H1 (cell line): ENCODE results near the gene LTBP1. TPM values are rescaled to one million over a fixed set of nuclear protein-coding genes. Genes with fewer than 3 reads are reported as not detected.

Experiments used
- CTCF ChIA-PET: fragments of 300-600 bp; sonication (Branson Sonifier 250); formaldehyde crosslinking; loops from one replicate; lab custom pipeline; 2021; ENCODE audit not compliant: partially characterized antibody; lab: Charles Lee
- POLR2A ChIA-PET: fragments of 300-600 bp; sonication (Branson Sonifier 250); formaldehyde crosslinking; loops from one replicate; lab custom pipeline; 2021; ENCODE audit warnings: inconsistent platforms; ENCODE audit not compliant: partially characterized antibody; lab: Charles Lee
- DNase-seq, 2 experiments: peaks; one replicate each; pipeline versions ENCODE4 v3.0.0 to v3.0.0-alpha.2; 2010 to 2022; ENCODE audit warnings: low spot score in 2 of 2, low read depth in 1 of 2, mixed read lengths in 1 of 2
- FAIRE-seq: peaks from 2 replicates; lab custom pipeline; 2011; peaks lifted over from hg19 to GRCh38; lab: Jason Lieb, UNC
- H2AFZ ChIP-seq: 2 replicates; pipeline ENCODE4 v1.8.1; 2012; ENCODE audit warnings: low read length, inconsistent platforms
- H2AK5ac ChIP-seq: 2 replicates; pipeline ENCODE4 v1.6.1; 2013; ENCODE audit warnings: low read depth, low read length
- H2BK120ac ChIP-seq: replicated peaks from 2 replicates; pipeline ENCODE3; 2013; ENCODE audit warnings: low read depth, low read length, inconsistent platforms
- H2BK12ac ChIP-seq: 2 replicates; pipeline ENCODE4 v1.6.1; 2013; ENCODE audit warnings: low read depth, low read length
- H2BK15ac ChIP-seq: 2 replicates; pipeline ENCODE4 v1.6.1; 2013; ENCODE audit warnings: low read length
- H2BK20ac ChIP-seq: 2 replicates; pipeline ENCODE4 v1.6.1; 2013; ENCODE audit warnings: low read length
- H2BK5ac ChIP-seq: 2 replicates; pipeline ENCODE4 v1.6.1; 2013; ENCODE audit warnings: low read depth, low read length
- H3K14ac ChIP-seq: 2 replicates; pipeline ENCODE4 v1.6.1; 2013; ENCODE audit warnings: inconsistent platforms; ENCODE audit not compliant: insufficient read length
- H3K18ac ChIP-seq: 2 replicates; pipeline ENCODE4 v1.6.1; 2013; ENCODE audit warnings: low read length; ENCODE audit errors: extremely low read depth
- H3K23ac ChIP-seq: 2 replicates; pipeline ENCODE4 v1.6.1; 2013; ENCODE audit warnings: inconsistent platforms; ENCODE audit not compliant: insufficient read length
- H3K23me2 ChIP-seq: 2 replicates; pipeline ENCODE4 v1.6.1; 2013; ENCODE audit warnings: low read depth, low read length
- H3K27ac ChIP-seq: 2 replicates; pipeline ENCODE4 v1.6.1; 2011; ENCODE audit warnings: low read depth, low read length, inconsistent platforms
- H3K27me3 ChIP-seq, 4 experiments: replicated peaks in 1 of 4; 1 replicate in 1 of 4; 2 replicates in 3 of 4; pipeline versions ENCODE4 v1.6.1 to v1.8.1; 2011 to 2013; ENCODE audit warnings: low read length in 3 of 4, mild to moderate bottlenecking in 3 of 4, inconsistent platforms in 2 of 4, mixed read lengths in 2 of 4, moderate library complexity in 1 of 4; ENCODE audit not compliant: control insufficient read depth in 3 of 4, insufficient read depth in 3 of 4; ENCODE audit errors: extremely low read depth in 1 of 4
- H3K36me3 ChIP-seq, 4 experiments: 2 replicates each; pipeline versions ENCODE4 v1.6.1 to v1.8.1; 2011 to 2013; ENCODE audit warnings: mild to moderate bottlenecking in 4 of 4, low read length in 3 of 4, moderate library complexity in 2 of 4, control low read depth in 1 of 4, inconsistent platforms in 1 of 4; ENCODE audit not compliant: insufficient read depth in 4 of 4, control insufficient read depth in 2 of 4
- H3K4ac ChIP-seq: replicated peaks from 2 replicates; pipeline ENCODE3; 2013; ENCODE audit warnings: low read length, low read depth, mixed read lengths, inconsistent platforms; ENCODE audit not compliant: insufficient read length
- H3K4me1 ChIP-seq, 4 experiments: replicated peaks in 1 of 4; 1 replicate in 1 of 4; 2 replicates in 3 of 4; pipeline versions ENCODE4 v1.6.1 to v1.8.1; 2011 to 2013; ENCODE audit warnings: low read length in 3 of 4, inconsistent platforms in 2 of 4, mixed read lengths in 1 of 4; ENCODE audit not compliant: insufficient read depth in 4 of 4, control insufficient read depth in 3 of 4
- H3K4me2 ChIP-seq, 2 experiments: 2 replicates each; pipeline versions ENCODE4 v1.6.1 to v1.8.1; 2011 to 2013; ENCODE audit warnings: low read depth in 2 of 2, low read length in 2 of 2, control low read depth in 1 of 2, inconsistent platforms in 1 of 2, mild to moderate bottlenecking in 1 of 2; ENCODE audit not compliant: insufficient read depth in 1 of 2
- H3K4me3 ChIP-seq, 4 experiments: fragments of 200-600, 300-600 bp in 1 of 4; sonication (generic), shearing (Covaris generic), sonication (Bioruptor Twin) in 1 of 4; 2 replicates each; pipeline versions ENCODE4 v1.5.1 to v1.8.1; 2011 to 2016; ENCODE audit warnings: low read length in 4 of 4, low read depth in 3 of 4, control low read depth in 2 of 4, inconsistent platforms in 2 of 4, mild to moderate bottlenecking in 2 of 4, mixed read lengths in 1 of 4, moderate library complexity in 1 of 4; ENCODE audit not compliant: insufficient read depth in 2 of 4; ENCODE audit errors: extremely low read depth in 1 of 4
- H3K56ac ChIP-seq: replicated peaks from 2 replicates; pipeline ENCODE3; 2013; ENCODE audit warnings: low read depth, mild to moderate bottlenecking, mixed read lengths, low read length, inconsistent platforms; ENCODE audit not compliant: insufficient read length
- H3K79me1 ChIP-seq: 2 replicates; pipeline ENCODE4 v1.6.1; 2013; ENCODE audit warnings: low read depth, low read length, control low read depth
- H3K79me2 ChIP-seq, 2 experiments: 2 replicates each; pipeline versions ENCODE4 v1.6.1 to v1.8.1; 2012 to 2013; ENCODE audit warnings: low read length in 2 of 2, mild to moderate bottlenecking in 2 of 2, inconsistent platforms in 1 of 2; ENCODE audit not compliant: insufficient read depth in 2 of 2, control insufficient read depth in 1 of 2
- H3K9ac ChIP-seq, 4 experiments: replicated peaks in 1 of 4; 1 replicate in 1 of 4; 2 replicates in 3 of 4; pipeline versions ENCODE4 v1.6.1 to v1.8.1; 2011 to 2013; ENCODE audit warnings: low read depth in 3 of 4, low read length in 3 of 4, control low read depth in 2 of 4, mild to moderate bottlenecking in 2 of 4, moderate library complexity in 2 of 4, inconsistent platforms in 1 of 4; ENCODE audit errors: extremely low read depth in 1 of 4
- H3K9me3 ChIP-seq, 2 experiments: 2 replicates each; pipeline versions ENCODE4 v1.6.1 to v1.8.1; 2012 to 2013; ENCODE audit warnings: mild to moderate bottlenecking in 2 of 2, moderate library complexity in 2 of 2, control low read depth in 1 of 2, inconsistent platforms in 1 of 2, low read depth in 1 of 2, low read length in 1 of 2, mixed read lengths in 1 of 2; ENCODE audit not compliant: insufficient read depth in 2 of 2
- H4K20me1 ChIP-seq, 2 experiments: replicated peaks in 1 of 2; 2 replicates each; pipeline versions ENCODE3 to v1.8.1; 2011 to 2013; ENCODE audit warnings: inconsistent platforms in 2 of 2, low read length in 2 of 2, mild to moderate bottlenecking in 1 of 2; ENCODE audit not compliant: insufficient read depth in 2 of 2, control insufficient read depth in 1 of 2
- H4K5ac ChIP-seq: 2 replicates; pipeline ENCODE4 v1.6.1; 2013; ENCODE audit warnings: low read length, low read depth, mixed read lengths, inconsistent platforms; ENCODE audit not compliant: insufficient read length
- H4K8ac ChIP-seq: 2 replicates; pipeline ENCODE4 v1.8.0; 2013; ENCODE audit warnings: mild to moderate bottlenecking, moderate library complexity, low read length, inconsistent platforms; ENCODE audit not compliant: insufficient read depth; ENCODE audit errors: extremely low read depth
- H4K91ac ChIP-seq: replicated peaks from 2 replicates; pipeline ENCODE3; 2013; ENCODE audit warnings: low read length, mixed read lengths, inconsistent platforms; ENCODE audit not compliant: insufficient read length
- PHF8 ChIP-seq: fragments of 200-600 bp; sonication (generic); conservative IDR thresholded peaks from 2 replicates; pipeline ENCODE4 v1.7.1; 2012; ENCODE audit warnings: low read depth, mild to moderate bottlenecking, inconsistent platforms, low read length, moderate library complexity
- POLR2AphosphoS5 ChIP-seq: IDR thresholded peaks from 2 replicates; pipeline ENCODE4 v1.6.1; 2011; ENCODE audit warnings: low read depth, low read length
- RXRA ChIP-seq: IDR thresholded peaks from 2 replicates; pipeline ENCODE4 v1.6.1; 2011; ENCODE audit warnings: low read depth, mild to moderate bottlenecking, low read length, moderate library complexity; ENCODE audit not compliant: insufficient read depth
- TAF7 ChIP-seq: optimal IDR thresholded peaks from 2 replicates; pipeline ENCODE3; 2011; ENCODE audit warnings: low read depth, mild to moderate bottlenecking, inconsistent platforms, low read length, moderate library complexity, borderline replicate concordance
- YY1 ChIP-seq: IDR thresholded peaks from 2 replicates; pipeline ENCODE4 v1.6.1; 2011; ENCODE audit warnings: low read depth, mild to moderate bottlenecking, low read length
- WGBS, 2 experiments: shearing (Covaris generic) in 1 of 2; methylation state at CpG; one replicate each; pipeline versions ENCODE4 v1.1.6 to v1.1.7; 2013 to 2015; ENCODE audit warnings: low lambda C conversion rate in 2 of 2, mixed read lengths in 2 of 2, inconsistent platforms in 1 of 2, low coverage in 1 of 2, missing lambda C conversion rate in 1 of 2; ENCODE audit not compliant: insufficient replicate concordance in 2 of 2, insufficient coverage in 1 of 2, insufficient read length in 1 of 2; ENCODE audit errors: extremely low coverage in 1 of 2, missing lambda C conversion rate in 1 of 2; 5-methylcytosine and 5-hydroxymethylcytosine counted together
- polyA plus RNA-seq, 7 experiments: library from polyadenylated mRNA; depleted of rRNA in 3 of 7; stranded (reverse) in 5 of 7; unstranded in 2 of 7; fragments of >200 nt in 5 of 7; fragments of 200-250 nt in 2 of 7; gene quantifications; 1 replicate in 5 of 7; 2 replicates in 1 of 7; 4 replicates in 1 of 7; pipeline versions ENCODE4 v1.2.1 to v1.2.3, GENCODE V29; 2011 to 2013; ENCODE audit warnings: missing spikeins in 2 of 7, mixed read lengths in 2 of 7
- total RNA-seq: library from RNA; stranded (reverse); fragmentation: NEBNext Ultra II Directional; extraction: Animal tissue kit (Norgen Biotek cat#: 25700); gene quantifications from 2 replicates; pipeline ENCODE4 v1.2.1, GENCODE V29; 2021
- TF ChIP-seq, protein P1 (sequence below): IDR thresholded peaks from 2 replicates; pipeline ENCODE4 v1.6.1; 2011; ENCODE audit warnings: low read depth, mild to moderate bottlenecking, low read length; ENCODE audit not compliant: insufficient read depth
- TF ChIP-seq, protein P2 (sequence below): IDR thresholded peaks from 2 replicates; pipeline ENCODE4 v1.6.1; 2012; ENCODE audit warnings: inconsistent platforms

LTBP1 gene
- total and polyA plus RNA-seq, 2 of the 8 experiments (the other 6 are each of a cell fraction or from before 2014, with no cell fraction given): 15.4 to 24.7 TPM

DNA sequence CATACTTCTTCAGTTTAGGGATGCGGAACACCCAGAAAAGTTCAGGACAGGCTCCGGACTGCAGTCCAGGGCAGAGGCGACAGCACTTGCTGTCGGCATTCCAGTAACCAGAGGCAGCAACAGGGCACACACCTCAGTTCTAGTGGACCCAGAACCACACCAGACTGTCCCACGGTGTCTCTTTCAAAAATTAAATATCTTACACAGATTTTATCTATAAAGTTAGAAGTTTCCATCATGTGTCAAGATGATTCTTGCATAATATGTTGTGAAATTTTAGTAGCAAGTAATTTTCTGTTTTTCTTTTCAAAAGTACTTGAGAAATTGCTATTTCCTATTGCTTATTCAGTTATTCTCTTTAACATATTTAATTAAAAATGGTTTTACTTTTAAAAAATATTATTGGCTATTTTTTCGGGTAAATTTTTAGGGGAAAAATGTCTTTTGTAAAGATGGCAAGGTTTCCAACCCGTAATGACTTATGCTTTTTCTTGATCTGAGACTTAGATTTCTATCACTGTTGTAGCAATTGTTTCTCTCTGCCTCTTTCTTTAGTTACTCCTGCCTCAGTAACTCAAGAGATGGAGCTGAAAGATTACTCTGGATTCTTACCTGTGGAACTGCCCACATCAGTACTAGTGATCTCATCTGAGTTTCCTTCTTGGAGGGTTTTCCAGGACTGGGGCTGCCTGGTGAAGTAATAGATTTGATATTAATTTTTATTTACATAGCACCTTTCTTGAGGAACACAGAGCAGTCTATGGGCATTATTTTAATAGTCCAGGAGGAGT lies 182.7 kb downstream of the LTBP1 start:
- Histone ChIP-seq H3K79me2 (no peaks in the 10 kb centered on the region), H3K23ac (no peak overlapping the region), H3K18ac (no peak overlapping the region), H4K5ac (no peak overlapping the region), H3K9me3 (no peaks in the 10 kb centered on the region), H2BK120ac (no peak overlapping the region), H3K4me3 (no peak overlapping the region), H2BK20ac (no peak overlapping the region), H2BK12ac (no peak overlapping the region), H3K23me2 (no peaks in the 10 kb centered on the region), H2BK5ac (no peak overlapping the region), H3K4me1 (peaks cover 0 to 4% (median 3%) of the 10 kb centered on the region in 4 experiments; a peak in 2 of 7 replicates), H3K79me1 (no peaks in the 10 kb centered on the region), H3K27me3 (no peaks in the 10 kb centered on the region), H3K14ac (no peak overlapping the region), H3K36me3 (no peaks in the 10 kb centered on the region), H3K9ac (no peak overlapping the region), H3K27ac (no peak overlapping the region), H4K20me1 (no peaks in the 10 kb centered on the region), H4K8ac (no peak overlapping the region), H3K56ac (no peak overlapping the region), H2BK15ac (no peak overlapping the region), H3K4me2 (no peak overlapping the region), H4K91ac (no peak overlapping the region), H3K4ac (no peak overlapping the region), H2AFZ (no peak overlapping the region), H2AK5ac (no peak overlapping the region)
- POLR2A ChIA-PET: no interaction called here
- CTCF ChIA-PET: interaction anchor here (0.6 kb wide), 1 partner anchor 251 kb away, joined by 3 read pairs; no protein-coding TSS in a partner anchor
- TF ChIP-seq, protein P1, sequence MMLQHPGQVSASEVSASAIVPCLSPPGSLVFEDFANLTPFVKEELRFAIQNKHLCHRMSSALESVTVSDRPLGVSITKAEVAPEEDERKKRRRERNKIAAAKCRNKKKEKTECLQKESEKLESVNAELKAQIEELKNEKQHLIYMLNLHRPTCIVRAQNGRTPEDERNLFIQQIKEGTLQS: no peak
- no peak for TF ChIP-seq POLR2AphosphoS5
- TF ChIP-seq PHF8: no peak
- TF ChIP-seq RXRA: no peak
- no peak for TF ChIP-seq TAF7
- TF ChIP-seq YY1: no peak
- TF ChIP-seq, protein P2, sequence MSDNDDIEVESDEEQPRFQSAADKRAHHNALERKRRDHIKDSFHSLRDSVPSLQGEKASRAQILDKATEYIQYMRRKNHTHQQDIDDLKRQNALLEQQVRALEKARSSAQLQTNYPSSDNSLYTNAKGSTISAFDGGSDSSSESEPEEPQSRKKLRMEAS: no peak
- no peak for DNase-seq
- WGBS, 2 experiments: 91% methylated on average over 7 of the region's 7 CpGs; no CpG with 5 or more reads in 1 of the 2 experiments
- no peak for FAIRE-seq
